WTC11 (cell line): ENCODE measurements around the gene CPNE5. TPM values are rescaled to one million over a fixed set of nuclear protein-coding genes. Genes with fewer than 3 reads are reported as not detected.

Experiments
- ATAC-seq: fragments of 200-7000 bp; cut with Tn5 transposase; 2 replicates; pipeline ENCODE4 v1.10.0; 2021; ENCODE audit warnings: mild to moderate bottlenecking, moderate library complexity
- CTCF ChIA-PET: fragments of 300-600 bp; sonication (Branson Sonifier 250); formaldehyde crosslinking; loops from one replicate; lab custom pipeline; 2021; ENCODE audit warnings: antibody characterized with exemption; lab: Charles Lee
- POLR2A ChIA-PET: fragments of 350-600 bp; sonication (Branson Sonifier 250); formaldehyde crosslinking; loops from one replicate; lab custom pipeline; 2021; ENCODE audit warnings: antibody characterized with exemption; lab: Charles Lee
- DNase-seq: peaks from one replicate; pipeline ENCODE4 v3.0.0; 2021; ENCODE audit warnings: low spot score
- H3K27ac Mint-ChIP-seq: 2 replicates; pipeline ENCODE4 v1.8.0; 2021; ENCODE audit warnings: mixed read lengths
- H3K27me3 Mint-ChIP-seq: 2 replicates; pipeline ENCODE4 v1.8.0; 2021; ENCODE audit warnings: low read depth, mild to moderate bottlenecking, moderate library complexity, mixed read lengths
- H3K36me3 Mint-ChIP-seq: 2 replicates; pipeline ENCODE4 v1.8.0; 2021; ENCODE audit warnings: mixed read lengths
- H3K4me1 Mint-ChIP-seq: 2 replicates; pipeline ENCODE4 v1.8.0; 2022; ENCODE audit warnings: mixed read lengths
- H3K4me3 Mint-ChIP-seq: 2 replicates; pipeline ENCODE4 v1.8.0; 2021; ENCODE audit warnings: mild to moderate bottlenecking, moderate library complexity, mixed read lengths
- H3K9me3 Mint-ChIP-seq: 2 replicates; pipeline ENCODE4 v1.8.0; 2021; ENCODE audit warnings: mixed read lengths
- CDX4 ChIP-seq: fragments of 250-450 bp; sonication (Bioruptor Pico); IDR thresholded peaks from 2 replicates; pipeline ENCODE4 v1.9.0; 2021; ENCODE audit warnings: moderate library complexity, mild to moderate bottlenecking, inconsistent platforms, borderline replicate concordance
- CREB1 ChIP-seq: sonication (generic); formaldehyde crosslinking; IDR thresholded peaks from 2 replicates; pipeline ENCODE4 v1.8.0; 2023; ENCODE audit warnings: mild to moderate bottlenecking, missing genetic modification reagents
- CTCF ChIP-seq: fragments of 200-600 bp; IDR thresholded peaks from 2 replicates; pipeline ENCODE4 v1.8.0; 2022; ENCODE audit warnings: antibody characterized with exemption
- E2F4 ChIP-seq: sonication (generic); formaldehyde crosslinking; IDR thresholded peaks from 2 replicates; pipeline ENCODE4 v1.8.1; 2022; ENCODE audit warnings: low read depth, mild to moderate bottlenecking, moderate library complexity, missing genetic modification reagents, borderline replicate concordance
- ERG ChIP-seq: fragments of 250-450 bp; sonication (Bioruptor Pico); IDR thresholded peaks from 2 replicates; pipeline ENCODE4 v1.8.0; 2021; ENCODE audit warnings: mild to moderate bottlenecking
- FOXP1 ChIP-seq: sonication (generic); formaldehyde crosslinking; IDR thresholded peaks from 2 replicates; pipeline ENCODE4 v1.8.0; 2022; ENCODE audit warnings: missing genetic modification reagents, mild to moderate bottlenecking, moderate library complexity, borderline replicate concordance
- FOXP4 ChIP-seq: sonication (generic); formaldehyde crosslinking; IDR thresholded peaks from 2 replicates; pipeline ENCODE4 v1.8.0; 2022; ENCODE audit warnings: mild to moderate bottlenecking, missing genetic modification reagents
- GTF2I ChIP-seq: fragments of 250-450 bp; sonication (Bioruptor Pico); conservative IDR thresholded peaks from 2 replicates; pipeline ENCODE4 v1.4.0; 2021; ENCODE audit warnings: mild to moderate bottlenecking
- HMGA2 ChIP-seq: fragments of 250-450 bp; sonication (Bioruptor Pico); IDR thresholded peaks from 2 replicates; pipeline ENCODE4 v1.4.0; 2021; ENCODE audit warnings: mild to moderate bottlenecking, moderate library complexity
- NFE2L1 ChIP-seq: sonication (generic); formaldehyde crosslinking; IDR thresholded peaks from 2 replicates; pipeline ENCODE4 v1.8.1; 2023; ENCODE audit warnings: missing genetic modification reagents
- NFYB ChIP-seq: sonication (generic); formaldehyde crosslinking; conservative IDR thresholded peaks from 2 replicates; pipeline ENCODE4 v1.8.0; 2022; ENCODE audit warnings: low read depth, missing genetic modification reagents
- OVOL2 ChIP-seq: fragments of 250-450 bp; sonication (Bioruptor Pico); IDR thresholded peaks from 2 replicates; pipeline ENCODE4 v1.9.0; 2021; ENCODE audit warnings: mild to moderate bottlenecking, borderline replicate concordance
- PREB ChIP-seq: sonication (generic); formaldehyde crosslinking; IDR thresholded peaks from 2 replicates; pipeline ENCODE4 v1.8.1; 2022; ENCODE audit warnings: mild to moderate bottlenecking, missing genetic modification reagents, moderate library complexity, borderline replicate concordance
- STAT6 ChIP-seq: sonication (generic); formaldehyde crosslinking; conservative IDR thresholded peaks from 2 replicates; pipeline ENCODE4 v1.8.1; 2023; ENCODE audit warnings: mild to moderate bottlenecking, low read depth, missing genetic modification reagents, moderate library complexity
- ZBTB21 ChIP-seq: sonication (generic); formaldehyde crosslinking; IDR thresholded peaks from 2 replicates; pipeline ENCODE4 v1.8.1; 2023; ENCODE audit warnings: mild to moderate bottlenecking, missing genetic modification reagents, borderline replicate concordance
- ZNF121 ChIP-seq: sonication (generic); formaldehyde crosslinking; IDR thresholded peaks from 2 replicates; pipeline ENCODE4 v1.8.0; 2023; ENCODE audit warnings: missing genetic modification reagents
- total RNA-seq: library from RNA; stranded (reverse); gene quantifications from 3 replicates; pipeline ENCODE4 v1.2.3, GENCODE V29; 2021

CPNE5 gene
- total RNA-seq, 1 experiment from 2014 or later: 0.44 TPM

- POLR2A ChIA-PET: no interaction called here
- CTCF ChIA-PET: interaction anchor here (0.7 to 3.8 kb wide), 18 partner anchors 11 to 303 kb away, joined by 3 to 70 read pairs (median 6); partner anchors contain the start of genes MTCH1, PI16 and PPIL1
- H3K27ac Mint-ChIP-seq: no peak overlapping the region
- ATAC-seq: no peak
- H3K9me3 Mint-ChIP-seq: peaks cover 17% of the 10 kb centered on the region
- H3K4me1 Mint-ChIP-seq: peaks cover 17% of the 10 kb centered on the region
- H3K36me3 Mint-ChIP-seq: peaks cover 4% of the 10 kb centered on the region
- H3K27me3 Mint-ChIP-seq: no peaks in the 10 kb centered on the region; the same call in 1 of the 2 replicates
- no peak for DNase-seq
- TF ChIP-seq ZNF121 (CRISPR knock-in tag): no peak
- TF ChIP-seq CREB1 (CRISPR knock-in tag): no peak
- TF ChIP-seq ZBTB21: no peak
- TF ChIP-seq E2F4 (CRISPR knock-in tag): no peak
- TF ChIP-seq GTF2I (CRISPR knock-in tag): no peak
- no peak for TF ChIP-seq ERG (CRISPR knock-in tag)
- TF ChIP-seq STAT6 (CRISPR knock-in tag): no peak
- no peak for TF ChIP-seq NFE2L1 (CRISPR knock-in tag)
- no peak for TF ChIP-seq CTCF
- TF ChIP-seq HMGA2 (CRISPR knock-in tag): no peak
- no peak for TF ChIP-seq PREB (CRISPR knock-in tag)
- no peak for TF ChIP-seq CDX4 (CRISPR knock-in tag)
- no peak for TF ChIP-seq OVOL2
- no peak for TF ChIP-seq FOXP4 (CRISPR knock-in tag)
- TF ChIP-seq FOXP1 (CRISPR knock-in tag): no peak
- no peak for TF ChIP-seq NFYB
- no peak overlapping the region for H3K4me3 Mint-ChIP-seq
Observed at GRCh38 chr6:36884610-36885009, 45.4 kb upstream of the CPNE5 start.
